Sigmoid colon (tissue), 4 donors: ENCODE measurements around the gene IRF4.

Experiments used
- EP300 ChIP-seq, 4 donors: sonication (generic); formaldehyde crosslinking; IDR thresholded peaks; one replicate each; pipeline ENCODE4 v1.6.1; 2017; ENCODE audit warnings: antibody characterized with exemption in 4 of 4
- POLR2A ChIP-seq, 2 donors: fragments of 450-650 bp; IDR thresholded peaks; one replicate each; pipeline ENCODE4 v1.6.1; 2016; ENCODE audit warnings: antibody characterized with exemption in 2 of 2, mild to moderate bottlenecking in 2 of 2, moderate library complexity in 2 of 2

- TF ChIP-seq POLR2A (IDR thresholded peaks at IDR 0.05) (no peak), EP300 (IDR thresholded peaks at IDR 0.05) (no peak)
Observed at GRCh38 chr6:386688-387266, 4.8 kb upstream of the IRF4 start.
